C4-2B (cell line): Measurements from ENCODE around the gene CAMLG.

Experiments used
- ZFX ChIP-seq: fragments of 450-650 bp; IDR thresholded peaks from 2 replicates; pipeline ENCODE4 v1.6.1; 2017
- TF ChIP-seq, protein P1 (sequence below): fragments of 450-650 bp; conservative IDR thresholded peaks from 2 replicates; pipeline ENCODE4 v1.5.1; 2017; ENCODE audit warnings: mild to moderate bottlenecking

DNA sequence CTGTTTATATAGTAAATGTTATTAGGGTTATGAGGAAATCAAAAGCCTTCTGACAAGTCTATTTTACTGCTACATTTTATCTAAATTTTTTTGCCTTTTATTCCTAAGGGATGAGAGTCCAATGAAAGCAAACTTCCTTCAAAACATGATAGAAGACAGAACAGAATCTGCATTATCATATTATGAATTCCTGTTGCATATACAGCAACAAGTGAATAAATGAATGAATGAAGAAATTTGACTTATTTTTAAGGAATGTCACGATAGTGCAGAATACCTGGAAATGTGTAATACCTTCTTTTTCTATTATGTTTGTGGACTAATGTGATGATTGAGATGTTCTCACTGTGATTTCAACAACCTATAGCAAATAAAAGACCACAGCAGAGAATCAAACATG is 13.5 kb upstream of the CAMLG start:
- TF ChIP-seq, protein P1, sequence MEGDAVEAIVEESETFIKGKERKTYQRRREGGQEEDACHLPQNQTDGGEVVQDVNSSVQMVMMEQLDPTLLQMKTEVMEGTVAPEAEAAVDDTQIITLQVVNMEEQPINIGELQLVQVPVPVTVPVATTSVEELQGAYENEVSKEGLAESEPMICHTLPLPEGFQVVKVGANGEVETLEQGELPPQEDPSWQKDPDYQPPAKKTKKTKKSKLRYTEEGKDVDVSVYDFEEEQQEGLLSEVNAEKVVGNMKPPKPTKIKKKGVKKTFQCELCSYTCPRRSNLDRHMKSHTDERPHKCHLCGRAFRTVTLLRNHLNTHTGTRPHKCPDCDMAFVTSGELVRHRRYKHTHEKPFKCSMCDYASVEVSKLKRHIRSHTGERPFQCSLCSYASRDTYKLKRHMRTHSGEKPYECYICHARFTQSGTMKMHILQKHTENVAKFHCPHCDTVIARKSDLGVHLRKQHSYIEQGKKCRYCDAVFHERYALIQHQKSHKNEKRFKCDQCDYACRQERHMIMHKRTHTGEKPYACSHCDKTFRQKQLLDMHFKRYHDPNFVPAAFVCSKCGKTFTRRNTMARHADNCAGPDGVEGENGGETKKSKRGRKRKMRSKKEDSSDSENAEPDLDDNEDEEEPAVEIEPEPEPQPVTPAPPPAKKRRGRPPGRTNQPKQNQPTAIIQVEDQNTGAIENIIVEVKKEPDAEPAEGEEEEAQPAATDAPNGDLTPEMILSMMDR = no peak
- TF ChIP-seq ZFX = no peak
